ENCODE results near the gene VCP.
A peak's percentile ranks its signal among the peaks of the same experiment; 100 is the strongest.
"Not testable (repeated sequence)": the region's sequence is repeated elsewhere in the genome, so short reads cannot be mapped to it uniquely, and the experiment has no call there.

The VCP gene

DNA sequence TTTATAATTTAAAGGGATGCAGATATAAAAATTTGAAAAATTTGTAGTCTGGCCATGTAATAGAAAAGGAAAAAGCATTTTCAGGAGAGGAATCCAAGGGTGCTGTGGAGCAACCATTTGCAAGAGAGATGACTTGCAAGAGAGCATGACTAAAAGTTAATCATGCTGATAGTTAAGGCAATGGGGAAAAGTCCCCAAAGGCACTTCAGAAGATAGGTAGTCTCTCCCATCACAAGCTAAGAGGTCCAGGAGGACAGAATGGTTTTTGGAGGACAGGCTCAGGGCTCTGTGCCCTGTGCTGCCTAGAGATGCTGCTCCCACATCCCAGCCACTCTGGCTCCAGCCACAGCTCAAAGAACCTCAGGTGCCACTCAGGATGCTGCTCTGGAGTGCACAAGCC lies 44.1 kb downstream of the VCP start:
- Mint-ChIP-seq H3K36me3 (peaks cover 40% of the 10 kb centered on the region), H3K27ac (no peak overlapping the region), H3K27me3 (no peaks in the 10 kb centered on the region), H3K4me3 (no peak overlapping the region), H3K4me1 (peaks cover 22% of the 10 kb centered on the region), H3K9me3 (no peaks in the 10 kb centered on the region)
- ATAC-seq: no peak

DNA sequence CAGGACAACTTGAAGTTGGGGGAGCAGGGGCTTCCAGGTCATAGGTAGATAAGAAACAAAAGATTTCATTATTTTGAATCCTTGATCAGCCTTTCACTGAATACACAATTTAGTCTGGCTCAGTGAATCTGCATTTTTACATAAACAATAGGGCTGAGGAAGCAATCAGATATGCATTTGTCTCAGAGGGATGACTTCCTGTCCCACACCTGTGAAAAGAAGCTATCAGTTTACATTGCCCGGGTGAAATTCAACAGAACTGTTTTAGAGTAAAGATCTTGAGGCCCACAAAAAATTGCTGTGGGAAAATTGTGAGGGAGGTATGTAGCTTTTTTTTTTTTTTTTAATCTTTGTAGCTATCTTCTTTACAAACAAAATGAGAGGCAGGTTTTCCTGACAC lies 44.6 kb downstream of the VCP start:
- no peak overlapping the region for H3K4me3 Mint-ChIP-seq
- peaks cover 37% of the 10 kb centered on the region for H3K36me3 Mint-ChIP-seq
- no peaks in the 10 kb centered on the region for H3K27me3 Mint-ChIP-seq
- H3K27ac Mint-ChIP-seq: no peak overlapping the region
- ATAC-seq: no peak
- H3K4me1 Mint-ChIP-seq: peaks cover 25% of the 10 kb centered on the region
- no peaks in the 10 kb centered on the region for H3K9me3 Mint-ChIP-seq

- Mint-ChIP-seq H3K4me1 (peaks cover 25% of the 10 kb centered on the region), H3K27ac (no peak overlapping the region), H3K4me3 (no peak overlapping the region), H3K27me3 (no peaks in the 10 kb centered on the region), H3K9me3 (no peaks in the 10 kb centered on the region), H3K36me3 (peaks cover 32% of the 10 kb centered on the region)
- no peak for ATAC-seq
These were observed 45.1 kb downstream of the VCP start for GRCh38 chr9:35027374-35027773.

DNA sequence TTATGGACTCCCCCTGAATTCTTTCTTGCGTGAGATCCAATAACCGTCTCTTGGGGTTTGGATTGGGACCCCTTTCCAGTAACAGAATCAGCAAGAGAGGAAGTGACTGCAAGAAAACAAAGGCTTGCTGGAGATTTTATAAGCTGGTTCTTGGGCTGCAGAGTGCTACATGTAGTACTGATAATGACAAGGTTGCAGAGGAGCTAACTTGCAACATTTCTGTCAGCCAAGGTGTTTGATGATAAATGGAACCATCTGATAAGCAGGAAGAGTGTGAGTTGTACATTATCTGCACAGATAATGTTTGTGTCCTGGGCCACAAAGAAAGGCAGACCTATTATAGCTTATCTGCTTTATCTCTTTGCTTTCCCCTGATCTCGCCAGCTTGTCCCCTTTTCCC lies 45.8 kb downstream of the VCP start:
- H3K9me3 Mint-ChIP-seq: no peaks in the 10 kb centered on the region
- no peaks in the 10 kb centered on the region for H3K27me3 Mint-ChIP-seq
- peaks cover 25% of the 10 kb centered on the region for H3K4me1 Mint-ChIP-seq
- no peak overlapping the region for H3K27ac Mint-ChIP-seq
- H3K36me3 Mint-ChIP-seq: peaks cover 35% of the 10 kb centered on the region
- H3K4me3 Mint-ChIP-seq: no peak overlapping the region
- ATAC-seq: no peak

- not testable (repeated sequence) for H3K27me3 Mint-ChIP-seq, ATAC-seq, H3K4me3 Mint-ChIP-seq, H3K9me3 Mint-ChIP-seq
- H3K4me1 Mint-ChIP-seq: peaks cover 25% of the 10 kb centered on the region
- H3K36me3 Mint-ChIP-seq: peaks cover 47% of the 10 kb centered on the region
- peak overlapping the region; percentile 31 for H3K27ac Mint-ChIP-seq
These were observed 49.0 kb downstream of the VCP start for GRCh38 chr9:35023443-35023842.

- Mint-ChIP-seq H3K27ac (no peak overlapping the region), H3K36me3 (peaks cover 60% of the 10 kb centered on the region)
These were observed 57.9 kb downstream of the VCP start for GRCh38 chr9:35014517-35014916.

GRCh38 chr9:35010351-35010958 lies 62.0 kb downstream of the VCP start:
- ATAC-seq: no peak
- Mint-ChIP-seq H3K27ac (no peak overlapping the region), H3K4me3 (no peak overlapping the region), H3K4me1 (no peaks in the 10 kb centered on the region), H3K9me3 (peaks cover 7% of the 10 kb centered on the region), H3K27me3 (no peaks in the 10 kb centered on the region), H3K36me3 (peaks cover 76% of the 10 kb centered on the region)

More at GRCh38 chr9:35014517-35014916, 57.9 kb downstream of the VCP start:
- no peak overlapping the region for H3K4me3 Mint-ChIP-seq
- no peaks in the 10 kb centered on the region for H3K4me1 Mint-ChIP-seq
- no peaks in the 10 kb centered on the region for H3K27me3 Mint-ChIP-seq
- H3K9me3 Mint-ChIP-seq: peaks cover 7% of the 10 kb centered on the region
- no peak for ATAC-seq
